NCI-H2196 treated with DMSO at 0.1 percent for 48 hours (cell line): Measurements from ENCODE around the gene PIAS2.
A peak's percentile ranks its signal among the peaks of the same experiment; 100 is the strongest.
"Not testable (repeated sequence)": the region's sequence is repeated elsewhere in the genome, so short reads cannot be mapped to it uniquely, and the experiment has no call there.

Source experiments
- DNase-seq: peaks from one replicate; lab custom pipeline; 2025; ENCODE audit not compliant: unreplicated experiment; lab: John Stamatoyannopoulos, UW

Gene PIAS2

GRCh38 chr18:46917108-46917802, at the start of gene PIAS2, which contains the start of gene KATNAL2:
Gene PIAS2, minus strand, starts transcription at chr18:46917507. Its CDS starts 162 bp downstream, at chr18:46917345.
Gene KATNAL2, plus strand, starts transcription at chr18:46917602. Its CDS starts 29,271 bp downstream, at chr18:46946873.
- peak; percentile 76 for DNase-seq

GRCh38 chr18:46966266-46966665, 49.0 kb upstream of the PIAS2 start:
- DNase-seq: not testable (repeated sequence)

- DNase-seq: not testable (repeated sequence)
Observed at GRCh38 chr18:46964579-46965293, 47.4 kb upstream of the PIAS2 start.

GRCh38 chr18:46963656-46964578, 46.6 kb upstream of the PIAS2 start:
- DNase-seq: not testable (repeated sequence)

- DNase-seq: no peak
Observed at GRCh38 chr18:46958209-46958608, 40.9 kb upstream of the PIAS2 start.

GRCh38 chr18:46953195-46953594, 35.9 kb upstream of the PIAS2 start:
- no peak for DNase-seq

GRCh38 chr18:46950064-46950656, 32.9 kb upstream of the PIAS2 start:
- no peak for DNase-seq

GRCh38 chr18:46946656-46947282, 29.5 kb upstream of the PIAS2 start:
- DNase-seq: no peak

- DNase-seq: no peak
Observed at GRCh38 chr18:46942646-46943045, 25.3 kb upstream of the PIAS2 start.

- no peak for DNase-seq
Observed at GRCh38 chr18:46939998-46940571, 22.8 kb upstream of the PIAS2 start.

GRCh38 chr18:46939337-46939963, 22.1 kb upstream of the PIAS2 start:
- DNase-seq: no peak

GRCh38 chr18:46920653-46921052, 3.3 kb upstream of the PIAS2 start:
- DNase-seq: no peak

GRCh38 chr18:46920067-46920466, 2.8 kb upstream of the PIAS2 start:
- no peak for DNase-seq

GRCh38 chr18:46917803-46918600, 695 bp upstream of the PIAS2 start:
- DNase-seq: no peak

- no peak for DNase-seq
Observed at GRCh38 chr18:46916551-46917107, 678 bp downstream of the PIAS2 start.

- DNase-seq: no peak
Observed at GRCh38 chr18:46915800-46916550, 1.3 kb downstream of the PIAS2 start.

GRCh38 chr18:46910856-46911255, 6.5 kb downstream of the PIAS2 start:
- DNase-seq: no peak

- no peak for DNase-seq
Observed at GRCh38 chr18:46909497-46909896, 7.8 kb downstream of the PIAS2 start.
